WERI-Rb-1 (cell line): ENCODE measurements around the gene SV2A.

ENCODE experiments used
- DNase-seq: peaks from one replicate; pipeline ENCODE4 v3.0.0-alpha.2; 2020
- H3K27ac ChIP-seq: fragments of 250-450 bp; sonication (Bioruptor Pico); 2 replicates; pipeline ENCODE4 v1.5.1; 2020; ENCODE audit warnings: mild to moderate bottlenecking, moderate library complexity
- H3K27me3 ChIP-seq: fragments of 250-450 bp; sonication (Bioruptor Pico); 2 replicates; pipeline ENCODE4 v1.5.1; 2021; ENCODE audit warnings: mild to moderate bottlenecking, low read depth, moderate library complexity; ENCODE audit not compliant: insufficient read depth, severe bottlenecking
- H3K36me3 ChIP-seq: fragments of 250-450 bp; sonication (Bioruptor Pico); 2 replicates; pipeline ENCODE4 v1.5.1; 2020; ENCODE audit warnings: mild to moderate bottlenecking, moderate library complexity
- H3K4me3 ChIP-seq: 2 replicates; pipeline ENCODE4 v1.5.1; 2011; ENCODE audit warnings: low read depth, mild to moderate bottlenecking, control low read depth, low read length
- H3K9me3 ChIP-seq: fragments of 250-450 bp; sonication (Bioruptor Pico); 2 replicates; pipeline ENCODE4 v1.5.1; 2021; ENCODE audit warnings: mild to moderate bottlenecking, moderate library complexity; ENCODE audit not compliant: severe bottlenecking
- CTCF ChIP-seq: IDR thresholded peaks from 2 replicates; pipeline ENCODE4 v1.5.1; 2011; ENCODE audit warnings: low read depth, mild to moderate bottlenecking, control low read depth, inconsistent platforms, low read length

The SV2A gene

GRCh38 chr1:149927563-149928400 lies 10.1 kb upstream of the SV2A start, which contains the start of gene SF3B4:
SF3B4 (minus strand) TSS chr1:149927803; CDS start chr1:149927759, 44 bp downstream.
- TF ChIP-seq CTCF, result no peak
- H3K9me3 ChIP-seq, result peaks cover 2% of the 10 kb centered on the region
- no peaks in the 10 kb centered on the region for H3K27me3 ChIP-seq
- peak within 1 kb of the TSS; percentile 98 for H3K4me3 ChIP-seq
- peak within 1 kb of the TSS; percentile 89 for H3K27ac ChIP-seq
- peaks cover 46% of the 10 kb centered on the region for H3K36me3 ChIP-seq
- DNase-seq, result peak; percentile 99

GRCh38 chr1:149927056-149927562 lies 9.5 kb upstream of the SV2A start:
- DNase-seq, result no peak
- peak overlapping the region; percentile 89 for H3K27ac ChIP-seq

GRCh38 chr1:149926296-149926695 lies 8.7 kb upstream of the SV2A start:
- Histone ChIP-seq H3K4me3 (no peak overlapping the region), H3K9me3 (peaks cover 2% of the 10 kb centered on the region), H3K27me3 (no peaks in the 10 kb centered on the region), H3K27ac (no peak overlapping the region), H3K36me3 (peaks cover 60% of the 10 kb centered on the region)
- DNase-seq, result no peak
- no peak for TF ChIP-seq CTCF

More at GRCh38 chr1:149927056-149927562, 9.5 kb upstream of the SV2A start:
- no peak for TF ChIP-seq CTCF
- H3K27me3 ChIP-seq, result no peaks in the 10 kb centered on the region
- peak overlapping the region; percentile 98 for H3K4me3 ChIP-seq
- H3K9me3 ChIP-seq, result peaks cover 2% of the 10 kb centered on the region
- peaks cover 52% of the 10 kb centered on the region for H3K36me3 ChIP-seq

GRCh38 chr1:149925751-149926150 lies 8.1 kb upstream of the SV2A start:
- Histone ChIP-seq H3K27me3 (no peaks in the 10 kb centered on the region), H3K27ac (no peak overlapping the region), H3K4me3 (no peak overlapping the region), H3K36me3 (peaks cover 61% of the 10 kb centered on the region), H3K9me3 (peaks cover 2% of the 10 kb centered on the region)
- TF ChIP-seq CTCF, result no peak
- DNase-seq, result no peak

GRCh38 chr1:149925345-149925744 lies 7.7 kb upstream of the SV2A start:
- Histone ChIP-seq H3K27me3 (no peaks in the 10 kb centered on the region), H3K9me3 (peaks cover 2% of the 10 kb centered on the region), H3K27ac (no peak overlapping the region), H3K36me3 (peaks cover 61% of the 10 kb centered on the region), H3K4me3 (no peak overlapping the region)
- DNase-seq, result no peak
- TF ChIP-seq CTCF, result no peak
